Hypothalamus (tissue), 51 donors: ENCODE data around the gene PSMD2.

Experiments used
- DNase-seq, 51 donors: peaks; one replicate each; lab custom pipeline; 2025; lab: John Stamatoyannopoulos, UW

Gene PSMD2

DNA sequence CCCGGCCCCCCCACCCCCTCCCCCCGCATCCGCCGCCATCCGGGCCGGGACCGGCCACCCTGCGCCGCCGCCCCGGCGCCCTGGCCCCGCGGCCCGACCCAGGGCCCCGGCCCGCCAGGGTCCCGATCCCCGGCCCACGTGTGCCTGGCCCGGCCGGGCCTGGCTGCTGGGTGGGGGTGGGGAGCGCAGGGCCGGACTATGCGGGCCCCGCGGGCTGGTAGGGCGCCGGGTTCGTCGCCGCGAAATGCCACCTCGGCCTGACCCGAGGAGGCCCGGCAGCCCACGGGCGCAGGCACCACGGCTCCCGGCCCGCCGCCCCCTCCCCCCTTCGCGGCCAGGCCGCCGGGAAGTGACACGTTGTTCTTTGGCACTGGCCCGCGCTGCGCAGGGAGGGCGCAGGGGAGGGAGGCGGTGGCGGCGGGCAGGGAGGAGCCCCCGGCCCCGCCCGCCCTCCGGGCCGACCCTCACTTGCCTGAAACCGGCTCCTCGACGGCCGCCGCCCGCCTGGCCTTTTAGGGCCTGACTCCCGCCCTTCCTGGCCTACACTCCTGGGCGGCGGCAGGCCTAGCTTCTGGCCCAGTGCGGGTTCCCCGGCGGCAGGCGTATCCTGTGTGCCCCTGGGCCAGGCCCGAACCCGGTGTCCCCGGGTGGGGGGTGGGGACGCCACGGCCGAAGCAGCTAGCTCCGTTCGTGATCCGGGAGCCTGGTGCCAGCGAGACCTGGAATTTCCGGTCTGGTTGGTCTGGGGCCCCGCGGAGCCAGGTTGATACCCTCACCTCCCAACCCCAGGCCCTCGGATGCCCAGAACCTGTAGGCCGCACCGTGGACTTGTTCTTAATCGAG is 15.9 kb downstream of the PSMD2 start:
- peak in 44 of 51 donors; percentile 26 to 78 (median 54) for DNase-seq

DNA sequence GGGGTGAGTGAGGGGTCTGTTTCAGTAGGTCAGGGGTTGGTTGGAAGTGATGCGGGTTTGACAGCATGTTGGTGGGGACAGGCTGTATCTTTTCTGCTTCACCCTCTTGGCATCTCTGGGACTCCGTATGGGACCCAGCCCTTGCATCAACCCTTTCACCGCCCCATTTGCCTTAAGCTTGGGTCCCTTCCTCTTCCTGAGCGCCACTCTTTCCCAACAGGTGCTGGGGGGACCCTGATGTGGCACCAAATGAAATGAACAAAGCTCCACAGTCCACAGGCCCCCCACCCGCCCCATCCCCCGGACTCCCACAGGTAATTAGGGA is 16.5 kb downstream of the PSMD2 start:
- peak in 1 of 51 donors; percentile 50 for DNase-seq

DNA sequence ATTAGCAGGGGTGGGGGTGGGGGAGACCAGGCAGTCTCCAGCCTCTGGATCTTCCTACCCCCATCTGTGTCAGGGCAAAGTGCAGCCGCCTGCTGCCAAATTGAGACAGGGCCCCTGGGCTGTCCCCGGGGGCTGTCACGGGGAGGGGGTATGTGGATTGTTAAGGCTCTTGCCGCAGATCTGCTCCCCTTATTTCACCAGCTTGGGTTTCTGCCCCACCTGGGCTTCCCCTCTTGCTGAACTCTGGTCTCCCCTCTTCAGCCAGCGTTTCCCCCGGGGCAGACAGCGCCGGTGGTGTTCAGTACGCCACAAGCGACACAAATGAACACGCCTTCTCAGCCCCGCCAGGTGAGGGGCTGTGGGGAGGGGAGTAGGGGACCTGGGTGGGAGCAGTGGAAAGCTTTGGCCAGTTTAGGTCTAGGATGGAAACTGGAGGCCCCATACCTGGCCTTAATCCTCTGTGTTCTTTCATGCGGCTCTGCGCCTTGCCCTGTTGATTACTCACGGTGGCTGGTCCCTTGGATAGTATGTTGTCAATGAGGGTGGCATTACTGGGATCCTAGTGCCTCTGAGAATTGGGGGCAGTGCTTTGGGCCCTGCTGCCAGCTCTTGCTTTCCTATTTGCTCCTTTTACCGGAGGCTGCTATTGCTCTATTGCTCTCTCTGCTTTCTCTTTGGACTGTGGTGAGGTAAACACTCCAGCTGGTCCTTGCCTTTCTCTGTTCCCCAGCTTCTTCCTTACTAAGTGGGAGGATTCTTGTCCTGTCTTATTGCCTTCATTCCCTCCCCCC is 17.0 kb downstream of the PSMD2 start:
- peak in 2 of 51 donors; percentile 4 to 13 for DNase-seq

DNA sequence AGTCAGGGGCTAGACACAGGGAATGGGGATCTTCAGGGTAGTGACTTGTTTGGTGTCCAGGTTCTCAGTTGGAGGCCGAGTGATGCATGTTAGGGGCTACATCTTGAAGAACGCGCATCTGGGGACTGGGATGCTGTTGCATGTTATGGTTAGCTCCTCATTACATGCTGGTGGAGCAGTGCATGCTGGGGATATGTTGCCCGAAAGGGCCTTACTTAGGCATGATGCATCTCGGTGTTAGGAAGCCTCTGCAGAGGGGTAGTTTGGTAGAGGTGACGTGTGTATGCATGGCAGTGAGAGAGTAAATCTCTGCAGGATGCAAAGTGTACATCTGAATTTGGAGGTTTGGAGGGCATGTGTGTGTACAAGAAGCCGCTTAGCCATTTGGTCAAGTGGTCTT is 17.8 kb downstream of the PSMD2 start:
- no peak for DNase-seq

DNA sequence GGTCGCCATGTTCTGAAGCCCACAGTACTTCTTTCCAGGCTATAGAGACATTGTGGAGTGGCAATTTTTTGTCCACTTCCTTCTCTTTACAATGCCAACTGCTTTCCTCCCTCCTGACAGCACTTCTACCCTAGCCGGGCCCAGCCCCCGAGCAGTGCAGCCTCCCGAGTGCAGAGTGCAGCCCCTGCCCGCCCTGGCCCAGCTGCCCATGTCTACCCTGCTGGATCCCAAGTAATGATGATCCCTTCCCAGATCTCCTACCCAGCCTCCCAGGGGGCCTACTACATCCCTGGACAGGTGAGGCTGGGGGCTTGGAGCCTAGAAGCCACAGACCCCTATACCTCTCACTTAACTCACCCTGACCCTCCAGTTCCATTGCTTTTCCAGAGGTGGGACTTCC is 18.2 kb downstream of the PSMD2 start:
- DNase-seq, result no peak

DNA sequence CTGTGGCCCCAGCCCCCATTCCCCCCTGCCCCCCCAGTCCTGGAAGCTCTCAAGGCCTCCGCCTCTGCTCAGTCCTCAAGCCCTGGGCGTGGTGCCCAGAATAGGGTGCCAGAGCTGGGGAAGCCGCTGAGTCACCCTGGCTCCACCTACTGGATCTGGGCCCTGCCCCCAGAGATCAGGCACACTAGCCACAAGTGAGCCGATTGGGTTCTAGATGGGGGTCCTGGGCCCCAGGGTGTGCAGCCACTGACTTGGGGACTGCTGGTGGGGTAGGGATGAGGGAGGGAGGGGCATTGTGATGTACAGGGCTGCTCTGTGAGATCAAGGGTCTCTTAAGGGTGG is 21.0 kb downstream of the PSMD2 start:
- peak; percentile 24 to 97 (median 88) for DNase-seq

DNA sequence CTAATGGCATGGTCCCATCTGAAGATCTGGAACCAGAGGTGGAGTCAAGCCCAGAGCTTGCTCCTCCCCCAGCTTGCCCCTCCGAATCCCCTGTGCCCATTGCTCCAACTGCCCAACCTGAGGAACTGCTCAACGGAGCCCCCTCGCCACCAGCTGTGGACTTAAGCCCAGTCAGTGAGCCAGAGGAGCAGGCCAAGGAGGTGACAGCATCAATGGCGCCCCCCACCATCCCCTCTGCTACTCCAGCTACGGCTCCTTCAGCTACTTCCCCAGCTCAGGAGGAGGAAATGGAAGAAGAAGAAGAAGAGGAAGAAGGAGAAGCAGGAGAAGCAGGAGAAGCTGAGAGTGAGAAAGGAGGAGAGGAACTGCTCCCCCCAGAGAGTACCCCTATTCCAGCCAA is 22.6 kb downstream of the PSMD2 start:
- no peak for DNase-seq

DNA sequence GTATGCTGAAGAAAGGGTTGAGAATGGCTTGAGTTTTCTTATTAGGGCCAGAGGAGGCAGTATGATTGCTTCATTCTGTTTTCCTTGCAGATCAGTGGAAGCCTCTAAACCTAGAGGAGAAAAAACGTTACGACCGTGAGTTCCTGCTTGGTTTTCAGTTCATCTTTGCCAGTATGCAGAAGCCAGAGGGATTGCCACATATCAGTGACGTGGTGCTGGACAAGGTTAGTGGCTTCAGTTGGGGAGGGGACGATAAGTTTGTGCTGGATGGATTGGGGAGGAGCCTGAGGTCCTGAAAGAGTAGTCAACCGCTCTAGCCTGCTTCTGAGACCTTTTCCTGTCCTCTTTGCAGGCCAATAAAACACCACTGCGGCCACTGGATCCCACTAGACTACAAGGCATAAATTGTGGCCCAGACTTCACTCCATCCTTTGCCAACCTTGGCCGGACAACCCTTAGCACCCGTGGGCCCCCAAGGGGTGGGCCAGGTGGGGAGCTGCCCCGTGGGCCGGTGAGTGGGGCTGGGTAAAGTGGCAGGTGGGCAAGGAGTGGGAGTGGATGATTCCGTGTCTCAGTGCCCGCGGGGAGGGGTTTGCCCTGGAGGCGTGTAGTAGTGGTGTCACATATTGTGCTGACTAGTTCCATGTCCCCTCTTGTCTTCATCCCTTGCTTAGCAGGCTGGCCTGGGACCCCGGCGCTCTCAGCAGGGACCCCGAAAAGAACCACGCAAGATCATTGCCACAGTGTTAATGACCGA is 23.9 kb downstream of the PSMD2 start:
- no peak for DNase-seq

DNA sequence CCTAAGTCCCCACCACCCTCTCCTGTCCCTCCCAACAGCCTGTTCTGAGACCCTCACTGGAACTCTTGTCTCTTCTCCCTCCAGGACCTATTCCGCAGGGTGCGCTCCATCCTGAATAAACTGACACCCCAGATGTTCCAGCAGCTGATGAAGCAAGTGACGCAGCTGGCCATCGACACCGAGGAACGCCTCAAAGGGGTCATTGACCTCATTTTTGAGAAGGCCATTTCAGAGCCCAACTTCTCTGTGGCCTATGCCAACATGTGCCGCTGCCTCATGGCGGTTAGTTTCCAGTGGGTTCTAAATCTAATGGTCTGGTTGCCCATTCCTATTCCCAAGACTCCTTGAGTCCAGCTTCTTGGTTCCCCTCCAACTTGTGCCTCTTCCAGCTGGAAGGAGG is 24.7 kb downstream of the PSMD2 start:
- DNase-seq, result no peak

DNA sequence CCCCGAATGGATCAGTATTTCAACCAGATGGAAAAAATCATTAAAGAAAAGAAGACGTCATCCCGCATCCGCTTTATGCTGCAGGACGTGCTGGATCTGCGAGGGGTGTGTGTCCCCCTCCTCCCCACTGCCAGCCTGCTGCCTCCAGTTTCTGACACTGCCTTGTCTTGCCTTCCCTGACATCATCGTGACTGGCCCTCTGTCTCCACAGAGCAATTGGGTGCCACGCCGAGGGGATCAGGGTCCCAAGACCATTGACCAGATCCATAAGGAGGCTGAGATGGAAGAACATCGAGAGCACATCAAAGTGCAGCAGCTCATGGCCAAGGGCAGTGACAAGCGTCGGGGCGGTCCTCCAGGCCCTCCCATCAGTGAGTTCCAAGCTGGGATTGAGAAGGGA is 26.2 kb downstream of the PSMD2 start:
- no peak for DNase-seq

DNA sequence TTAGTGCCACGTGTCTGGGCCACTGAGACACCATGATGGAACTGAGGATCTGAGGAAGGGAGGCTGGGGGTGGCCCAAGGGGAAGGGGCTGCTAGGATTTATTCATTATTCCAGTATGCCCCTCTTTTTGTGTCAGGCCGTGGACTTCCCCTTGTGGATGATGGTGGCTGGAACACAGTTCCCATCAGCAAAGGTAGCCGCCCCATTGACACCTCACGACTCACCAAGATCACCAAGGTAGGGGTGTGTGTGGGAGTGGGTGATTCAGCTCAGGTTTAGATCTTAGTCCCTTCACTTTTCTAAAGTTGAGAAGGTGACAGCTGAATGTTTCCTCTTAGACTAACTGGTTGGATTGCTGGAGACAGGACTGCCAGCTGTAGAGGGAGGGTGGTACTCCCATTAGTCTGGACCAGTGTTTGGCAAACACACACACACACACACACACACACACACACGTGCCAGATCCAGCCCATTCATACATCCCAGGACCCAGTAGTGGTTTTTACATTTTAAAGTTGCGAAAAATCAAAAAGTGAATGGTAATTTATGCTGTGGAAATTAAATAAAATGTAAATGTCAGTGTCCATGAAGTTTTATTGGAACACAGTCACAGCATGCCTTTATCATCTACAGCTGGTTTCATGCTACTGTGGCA is 26.8 kb downstream of the PSMD2 start:
- DNase-seq, result no peak

DNA sequence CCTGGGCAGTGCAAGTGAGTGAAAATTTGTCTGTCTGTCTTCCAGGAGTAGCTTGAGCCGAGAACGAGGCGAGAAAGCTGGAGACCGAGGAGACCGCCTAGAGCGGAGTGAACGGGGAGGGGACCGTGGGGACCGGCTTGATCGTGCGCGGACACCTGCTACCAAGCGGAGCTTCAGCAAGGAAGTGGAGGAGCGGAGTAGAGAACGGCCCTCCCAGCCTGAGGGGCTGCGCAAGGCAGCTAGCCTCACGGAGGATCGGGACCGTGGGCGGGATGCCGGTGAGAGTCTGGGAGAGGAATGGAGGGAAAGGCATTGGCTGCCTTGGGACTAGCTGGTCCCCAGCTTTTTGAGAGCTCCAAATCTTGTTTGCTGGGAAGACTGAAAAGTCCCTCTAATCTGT is 28.1 kb downstream of the PSMD2 start:
- no peak for DNase-seq

DNA sequence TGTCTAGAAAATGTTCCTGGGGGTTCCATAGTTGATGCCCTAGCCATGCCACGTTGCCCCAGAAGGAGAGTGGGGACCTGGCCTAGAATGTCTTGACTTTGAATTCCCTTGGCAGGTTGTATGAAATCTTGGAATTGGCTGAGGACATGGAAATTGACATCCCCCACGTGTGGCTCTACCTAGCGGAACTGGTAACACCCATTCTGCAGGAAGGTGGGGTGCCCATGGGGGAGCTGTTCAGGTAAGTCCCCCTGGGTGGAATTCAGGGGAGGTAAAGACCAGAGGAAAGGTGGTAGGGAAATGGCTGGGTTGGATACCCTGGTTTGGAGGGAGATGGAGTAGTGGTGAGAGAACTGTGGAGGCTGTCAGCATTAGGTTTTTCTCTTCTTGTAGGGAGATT is 29.5 kb downstream of the PSMD2 start:
- DNase-seq, result no peak

DNA sequence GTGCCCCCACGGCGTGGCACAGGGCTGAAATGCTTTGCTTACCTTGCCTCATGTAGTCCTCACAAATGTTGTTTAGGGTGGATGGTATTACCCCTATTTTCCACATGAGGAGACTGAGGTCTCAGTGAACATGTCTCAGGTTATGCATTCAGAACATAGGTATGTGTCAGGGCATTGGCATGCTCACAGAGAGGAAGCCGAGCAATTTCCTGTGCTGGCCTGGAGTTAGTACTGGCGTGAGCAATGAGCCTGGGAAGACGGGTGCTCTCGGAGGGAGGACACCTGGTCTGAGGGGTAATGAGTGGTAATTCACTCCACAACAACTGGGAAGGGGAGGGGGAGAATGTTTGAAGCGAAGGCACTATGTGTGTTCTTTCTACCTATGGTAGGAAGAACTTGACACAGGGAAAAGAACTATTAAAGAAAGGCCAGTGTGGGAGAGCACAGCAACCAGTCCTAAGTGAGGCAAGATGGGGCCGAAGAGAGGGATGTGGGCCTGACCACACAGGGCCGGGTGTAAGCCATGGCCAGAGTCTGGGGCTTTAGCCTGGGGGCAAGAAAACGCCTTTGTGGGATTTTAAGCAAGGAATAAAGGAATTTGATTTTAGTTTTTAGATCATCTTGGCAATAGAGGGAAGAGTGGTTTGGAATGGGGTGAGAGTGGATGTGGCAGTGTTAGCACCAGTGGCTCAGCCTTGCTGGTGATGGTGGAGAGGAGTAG is 33.5 kb downstream of the PSMD2 start:
- no peak for DNase-seq

DNA sequence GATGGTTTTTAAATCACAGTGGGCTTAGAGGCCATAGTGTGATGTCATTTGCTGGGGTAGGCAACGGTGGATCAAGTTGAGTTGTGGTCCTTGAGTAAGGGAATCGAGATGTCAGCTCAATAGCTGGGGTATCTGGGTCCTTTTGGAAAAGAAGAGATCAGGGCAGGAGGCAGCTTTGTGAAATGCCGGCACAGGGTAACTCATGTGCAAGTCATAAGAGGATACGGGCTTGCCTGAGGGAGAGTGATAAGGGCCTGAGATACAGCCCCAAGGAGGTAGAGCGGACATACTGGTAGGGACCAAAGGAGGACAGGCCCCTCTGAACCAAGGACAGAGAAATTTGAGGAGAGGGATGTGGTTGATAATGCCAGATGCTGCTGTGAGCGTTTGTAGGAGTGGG is 34.1 kb downstream of the PSMD2 start:
- DNase-seq, result no peak

DNA sequence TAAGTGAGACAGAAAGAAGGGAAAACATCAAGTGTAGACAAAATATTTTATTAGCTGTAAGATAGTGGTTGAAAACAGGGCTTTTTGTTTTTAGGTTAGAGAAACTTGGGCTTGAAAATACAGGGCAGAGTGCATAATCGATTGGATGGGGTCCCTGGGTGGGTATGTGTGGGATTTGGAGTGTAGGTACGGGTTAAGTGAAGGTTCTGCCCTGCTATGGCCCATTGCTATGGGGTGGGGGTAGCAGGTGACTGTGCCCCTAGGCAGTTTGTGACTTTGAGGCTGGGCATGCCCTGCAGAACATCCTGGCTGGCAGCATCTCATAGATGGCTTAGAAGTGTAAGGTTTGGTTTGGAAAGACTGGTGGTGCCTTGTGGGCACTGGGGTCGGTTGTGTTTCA is 34.7 kb downstream of the PSMD2 start:
- DNase-seq, result no peak

DNA sequence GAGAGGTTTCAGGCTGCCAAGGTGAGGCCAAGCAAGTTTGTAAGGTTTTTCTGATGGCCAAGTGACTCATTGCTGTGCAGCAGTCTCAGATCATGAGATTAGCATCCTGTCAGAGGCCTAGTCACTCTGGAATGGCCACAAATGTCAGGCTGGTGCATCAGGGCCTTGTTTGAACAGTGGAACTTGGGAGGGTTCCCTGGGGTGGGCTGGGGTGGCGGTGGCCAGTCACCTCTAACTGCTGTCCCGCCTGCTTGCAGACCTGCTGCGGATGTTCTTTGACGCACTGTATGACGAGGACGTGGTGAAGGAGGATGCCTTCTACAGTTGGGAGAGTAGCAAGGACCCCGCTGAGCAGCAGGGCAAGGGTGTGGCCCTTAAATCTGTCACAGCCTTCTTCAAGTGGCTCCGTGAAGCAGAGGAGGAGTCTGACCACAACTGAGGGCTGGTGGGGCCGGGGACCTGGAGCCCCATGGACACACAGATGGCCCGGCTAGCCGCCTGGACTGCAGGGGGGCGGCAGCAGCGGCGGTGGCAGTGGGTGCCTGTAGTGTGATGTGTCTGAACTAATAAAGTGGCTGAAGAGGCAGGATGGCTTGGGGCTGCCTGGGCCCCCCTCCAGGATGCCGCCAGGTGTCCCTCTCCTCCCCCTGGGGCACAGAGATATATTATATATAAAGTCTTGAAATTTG is 35.6 kb downstream of the PSMD2 start:
- no peak for DNase-seq

DNA sequence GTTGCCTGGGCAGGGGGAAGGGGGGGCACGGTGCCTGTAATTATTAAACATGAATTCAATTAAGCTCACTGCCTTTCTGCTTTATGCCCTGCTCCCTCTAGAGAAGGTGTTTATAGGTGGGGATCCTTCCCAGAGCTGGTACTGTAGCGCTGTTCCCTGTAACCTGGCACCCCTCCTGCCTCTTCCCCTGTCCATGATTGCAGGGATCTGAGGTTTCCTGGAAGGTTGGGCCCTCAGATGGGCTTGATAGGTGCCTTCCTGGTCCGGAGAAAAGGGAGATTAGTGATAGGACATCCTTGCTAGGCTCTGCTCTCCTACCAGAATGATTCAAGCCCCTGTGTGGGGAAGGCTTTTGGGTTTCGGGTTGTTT is 36.2 kb downstream of the PSMD2 start:
- DNase-seq, result no peak

DNA sequence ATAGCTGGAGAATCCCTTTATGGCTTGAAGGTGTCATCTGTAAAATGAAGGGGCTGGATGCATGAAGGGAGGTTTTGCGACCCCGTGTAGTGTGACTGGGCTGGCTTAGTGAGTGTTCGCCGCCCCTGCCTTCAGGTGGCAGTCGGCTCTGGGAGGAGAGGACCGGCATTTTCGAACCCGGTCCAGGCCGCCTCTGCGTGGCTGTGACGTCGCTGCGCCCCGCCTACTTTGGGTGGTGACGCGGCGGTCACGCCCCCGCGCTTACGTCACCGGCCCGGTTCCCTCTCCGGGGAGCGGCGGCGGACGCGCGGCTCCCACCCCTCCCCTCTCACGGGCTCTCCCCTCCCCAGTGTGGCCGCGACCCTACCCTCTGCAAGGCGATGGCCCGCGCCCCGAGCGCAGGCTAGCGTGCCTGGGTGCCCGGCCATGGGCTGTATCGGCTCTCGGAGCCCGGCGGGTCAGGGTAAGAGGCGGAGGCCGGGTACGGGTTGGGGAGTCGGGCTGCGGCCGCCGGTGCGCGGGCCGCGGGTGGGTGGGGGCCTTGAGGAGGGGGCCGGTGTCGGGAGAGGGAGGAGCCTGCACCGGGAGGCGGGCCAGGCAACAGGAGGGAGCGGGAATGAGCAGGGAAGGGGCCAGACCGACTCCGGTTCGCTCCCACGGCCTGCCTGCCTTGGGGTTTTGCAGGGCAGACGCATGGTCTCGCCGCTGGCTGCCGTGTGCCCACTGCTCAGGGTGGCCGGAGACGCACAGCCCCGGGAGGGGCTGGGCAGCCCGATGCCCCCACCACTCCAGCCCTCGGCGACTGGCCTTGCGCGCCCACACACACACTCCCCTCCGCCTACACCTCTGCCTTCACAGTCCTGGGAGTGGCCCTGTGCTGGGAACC is 36.9 kb downstream of the PSMD2 start:
- peak in 50 of 51 donors; percentile 48 to 93 (median 82) for DNase-seq
